CD14-positive monocyte (primary cell): ENCODE data around the gene ZFPM1. TPM values are rescaled to one million over a fixed set of nuclear protein-coding genes. Genes with fewer than 3 reads are reported as not detected.

Experiments
- DNase-seq, 3 donors: peaks; one replicate each; pipeline ENCODE4 v3.0.0-alpha.2; 2011 to 2022
- H2AFZ ChIP-seq: 2 replicates; pipeline ENCODE4 v1.6.0; 2012; ENCODE audit warnings: mild to moderate bottlenecking, low read depth, low read length, inconsistent platforms; ENCODE audit not compliant: insufficient read depth, poor library complexity, severe bottlenecking
- H3K27ac ChIP-seq, 2 donors: 1 replicate in 1 of 2; 2 replicates in 1 of 2; pipeline ENCODE4 v1.5.1; 2012 to 2013; ENCODE audit warnings: low read length in 2 of 2, control low read depth in 1 of 2, inconsistent platforms in 1 of 2, low read depth in 1 of 2, mild to moderate bottlenecking in 1 of 2
- H3K27me3 ChIP-seq, 2 donors: one replicate each; pipeline versions ENCODE4 v1.6.0 to v1.6.1; 2011 to 2013; ENCODE audit warnings: low read length in 2 of 2; ENCODE audit not compliant: control insufficient read depth in 2 of 2, insufficient read depth in 2 of 2
- H3K36me3 ChIP-seq, 2 donors: replicated peaks in 1 of 2; 1 replicate in 1 of 2; 2 replicates in 1 of 2; pipeline versions ENCODE4 v1.5.1 to v1.6.1; 2012 to 2013; ENCODE audit warnings: low read length in 2 of 2, control low read depth in 1 of 2, inconsistent platforms in 1 of 2, mild to moderate bottlenecking in 1 of 2; ENCODE audit not compliant: insufficient read depth in 2 of 2, control insufficient read depth in 1 of 2
- H3K4me1 ChIP-seq, 2 donors: 1 replicate in 1 of 2; 2 replicates in 1 of 2; pipeline versions ENCODE4 v1.5.1 to v1.6.1; 2012 to 2013; ENCODE audit warnings: low read length in 2 of 2, control low read depth in 1 of 2, inconsistent platforms in 1 of 2, mild to moderate bottlenecking in 1 of 2, moderate library complexity in 1 of 2; ENCODE audit not compliant: insufficient read depth in 2 of 2, control insufficient read depth in 1 of 2
- H3K4me2 ChIP-seq: replicated peaks from 2 replicates; pipeline ENCODE3; 2012; ENCODE audit warnings: low read length, moderate library complexity, mild to moderate bottlenecking; ENCODE audit not compliant: poor library complexity, severe bottlenecking; ENCODE audit errors: extremely low read depth
- H3K4me3 ChIP-seq, 3 experiments: fragments of 200-600 bp in 1 of 3; sonication (generic) in 1 of 3; replicated peaks in 1 of 3; 1 replicate in 2 of 3; 2 replicates in 1 of 3; pipeline ENCODE4 v1.5.1; 2011 to 2013; ENCODE audit warnings: low read length in 3 of 3, mild to moderate bottlenecking in 3 of 3, control low read depth in 2 of 3, low read depth in 2 of 3, inconsistent platforms in 1 of 3, moderate library complexity in 1 of 3
- H3K79me2 ChIP-seq: 2 replicates; pipeline ENCODE4 v1.6.0; 2012; ENCODE audit warnings: mild to moderate bottlenecking, control low read depth, inconsistent platforms, low read length, moderate library complexity; ENCODE audit not compliant: insufficient read depth
- H3K9ac ChIP-seq: 2 replicates; pipeline ENCODE4 v1.6.0; 2017; ENCODE audit warnings: low read length, mild to moderate bottlenecking; ENCODE audit not compliant: insufficient read depth, poor library complexity, severe bottlenecking
- H3K9me3 ChIP-seq, 2 donors: replicated peaks in 1 of 2; 1 replicate in 1 of 2; 2 replicates in 1 of 2; pipeline versions ENCODE4 v1.5.1 to v1.6.1; 2012 to 2013; ENCODE audit warnings: low read length in 2 of 2, control low read depth in 1 of 2; ENCODE audit not compliant: control insufficient read depth in 1 of 2, insufficient read depth in 1 of 2
- H4K20me1 ChIP-seq: 2 replicates; pipeline ENCODE4 v1.6.0; 2012; ENCODE audit warnings: mild to moderate bottlenecking, low read length, control low read depth, moderate library complexity; ENCODE audit not compliant: insufficient read depth
- H3K27ac Mint-ChIP-seq, 7 donors: one replicate each; pipeline ENCODE4 v1.8.0; 2020; ENCODE audit warnings: mild to moderate bottlenecking in 7 of 7, mixed read lengths in 7 of 7, moderate library complexity in 6 of 7, inconsistent platforms in 2 of 7
- H3K27me3 Mint-ChIP-seq, 3 donors: one replicate each; pipeline ENCODE4 v1.8.0; 2021 to 2022; ENCODE audit warnings: low read depth in 3 of 3, mild to moderate bottlenecking in 3 of 3, mixed read lengths in 3 of 3, moderate library complexity in 3 of 3, inconsistent platforms in 1 of 3
- H3K36me3 Mint-ChIP-seq, 2 donors: one replicate each; pipeline ENCODE4 v1.8.0; 2020; ENCODE audit warnings: mixed read lengths in 2 of 2, inconsistent platforms in 1 of 2, mild to moderate bottlenecking in 1 of 2
- H3K4me1 Mint-ChIP-seq: one replicate; pipeline ENCODE4 v1.8.0; 2020; ENCODE audit warnings: mild to moderate bottlenecking, mixed read lengths
- H3K4me3 Mint-ChIP-seq, 2 donors: one replicate each; pipeline ENCODE4 v1.8.0; 2020; ENCODE audit warnings: mild to moderate bottlenecking in 2 of 2, mixed read lengths in 2 of 2, moderate library complexity in 1 of 2
- H3K9me3 Mint-ChIP-seq, 7 donors: one replicate each; pipeline ENCODE4 v1.8.0; 2020 to 2022; ENCODE audit warnings: mixed read lengths in 7 of 7, mild to moderate bottlenecking in 6 of 7, moderate library complexity in 6 of 7, inconsistent platforms in 2 of 7
- WGBS: methylation state at CpG from one replicate; pipeline ENCODE4 v1.1.5; 2013; ENCODE audit warnings: missing lambda C conversion rate; ENCODE audit not compliant: insufficient coverage; 5-methylcytosine and 5-hydroxymethylcytosine counted together
- intact Hi-C, 2 donors: fragments of 100-400 bp; cut with micrococcal nuclease; formaldehyde crosslinking; loops; one replicate each; pipeline versions ENCODE4 v1.15.0 to v1.15.1; 2023
- polyA plus RNA-seq, 3 donors: library from polyadenylated mRNA; depleted of rRNA in 1 of 3; unstranded in 2 of 3; stranded (reverse) in 1 of 3; fragments of 300-500 nt in 2 of 3; fragments of >200 nt in 1 of 3; fragmentation: Illumina TruSeq in 2 of 3; gene quantifications; 1 replicate in 2 of 3; 2 replicates in 1 of 3; pipeline ENCODE4 v1.2.3, GENCODE V29; 2012 to 2021
- TF ChIP-seq, protein P1 (sequence below): fragments of 200-600 bp; IDR thresholded peaks from one replicate; pipeline ENCODE4 v1.8.0; 2022; ENCODE audit warnings: antibody characterized with exemption, mild to moderate bottlenecking

Gene ZFPM1
- polyA plus RNA-seq, 3 donors = 0.04 to 0.19 (median 0.12) TPM

DNA sequence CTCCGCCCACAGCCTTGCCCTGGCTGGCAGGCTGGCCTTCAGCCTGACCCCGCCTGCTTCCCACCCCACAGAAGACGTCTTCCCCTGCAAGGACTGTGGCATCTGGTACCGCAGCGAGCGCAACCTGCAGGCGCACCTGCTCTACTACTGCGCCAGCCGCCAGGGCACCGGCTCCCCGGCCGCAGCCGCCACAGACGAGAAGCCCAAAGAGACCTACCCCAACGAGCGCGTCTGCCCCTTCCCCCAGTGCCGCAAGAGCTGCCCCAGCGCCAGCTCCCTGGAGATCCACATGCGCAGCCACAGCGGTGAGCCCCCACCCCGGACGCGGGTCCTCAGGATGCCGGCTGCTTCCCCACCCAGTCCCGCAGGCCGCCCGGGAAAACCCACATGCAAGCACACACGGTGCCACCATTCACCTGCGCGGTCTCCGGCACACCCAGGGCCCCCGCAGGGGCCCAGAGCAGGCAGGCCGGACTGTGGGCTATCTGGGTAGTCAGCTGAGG, 78.9 kb downstream of the ZFPM1 start:
- Histone ChIP-seq H3K4me3 (no peak overlapping the region), H3K36me3 (no peaks in the 10 kb centered on the region), H3K9ac (no peak overlapping the region), H3K9me3 (no peaks in the 10 kb centered on the region), H3K79me2 (peaks cover 3% of the 10 kb centered on the region), H3K27me3 (no peaks in the 10 kb centered on the region), H3K4me1 (peaks cover 9 to 10% of the 10 kb centered on the region in 2 donors), H3K27ac (no peak overlapping the region), H3K4me2 (no peak overlapping the region), H4K20me1 (peaks cover 5% of the 10 kb centered on the region), H2AFZ (no peak overlapping the region)
- Mint-ChIP-seq H3K36me3 (no peaks in the 10 kb centered on the region), H3K4me1 (peaks cover 10% of the 10 kb centered on the region), H3K4me3 (no peak overlapping the region), H3K27me3 (peaks cover 2 to 7% (median 2%) of the 10 kb centered on the region in 3 donors), H3K9me3 (peaks cover 0 to 2% (median 0%) of the 10 kb centered on the region in 7 donors), H3K27ac (no peak overlapping the region)
- intact Hi-C loops = no loop called here
- no peak for DNase-seq
- TF ChIP-seq, protein P1, sequence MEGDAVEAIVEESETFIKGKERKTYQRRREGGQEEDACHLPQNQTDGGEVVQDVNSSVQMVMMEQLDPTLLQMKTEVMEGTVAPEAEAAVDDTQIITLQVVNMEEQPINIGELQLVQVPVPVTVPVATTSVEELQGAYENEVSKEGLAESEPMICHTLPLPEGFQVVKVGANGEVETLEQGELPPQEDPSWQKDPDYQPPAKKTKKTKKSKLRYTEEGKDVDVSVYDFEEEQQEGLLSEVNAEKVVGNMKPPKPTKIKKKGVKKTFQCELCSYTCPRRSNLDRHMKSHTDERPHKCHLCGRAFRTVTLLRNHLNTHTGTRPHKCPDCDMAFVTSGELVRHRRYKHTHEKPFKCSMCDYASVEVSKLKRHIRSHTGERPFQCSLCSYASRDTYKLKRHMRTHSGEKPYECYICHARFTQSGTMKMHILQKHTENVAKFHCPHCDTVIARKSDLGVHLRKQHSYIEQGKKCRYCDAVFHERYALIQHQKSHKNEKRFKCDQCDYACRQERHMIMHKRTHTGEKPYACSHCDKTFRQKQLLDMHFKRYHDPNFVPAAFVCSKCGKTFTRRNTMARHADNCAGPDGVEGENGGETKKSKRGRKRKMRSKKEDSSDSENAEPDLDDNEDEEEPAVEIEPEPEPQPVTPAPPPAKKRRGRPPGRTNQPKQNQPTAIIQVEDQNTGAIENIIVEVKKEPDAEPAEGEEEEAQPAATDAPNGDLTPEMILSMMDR = no peak
- 95% methylated on average over 34 of the region's 34 CpGs for WGBS

DNA sequence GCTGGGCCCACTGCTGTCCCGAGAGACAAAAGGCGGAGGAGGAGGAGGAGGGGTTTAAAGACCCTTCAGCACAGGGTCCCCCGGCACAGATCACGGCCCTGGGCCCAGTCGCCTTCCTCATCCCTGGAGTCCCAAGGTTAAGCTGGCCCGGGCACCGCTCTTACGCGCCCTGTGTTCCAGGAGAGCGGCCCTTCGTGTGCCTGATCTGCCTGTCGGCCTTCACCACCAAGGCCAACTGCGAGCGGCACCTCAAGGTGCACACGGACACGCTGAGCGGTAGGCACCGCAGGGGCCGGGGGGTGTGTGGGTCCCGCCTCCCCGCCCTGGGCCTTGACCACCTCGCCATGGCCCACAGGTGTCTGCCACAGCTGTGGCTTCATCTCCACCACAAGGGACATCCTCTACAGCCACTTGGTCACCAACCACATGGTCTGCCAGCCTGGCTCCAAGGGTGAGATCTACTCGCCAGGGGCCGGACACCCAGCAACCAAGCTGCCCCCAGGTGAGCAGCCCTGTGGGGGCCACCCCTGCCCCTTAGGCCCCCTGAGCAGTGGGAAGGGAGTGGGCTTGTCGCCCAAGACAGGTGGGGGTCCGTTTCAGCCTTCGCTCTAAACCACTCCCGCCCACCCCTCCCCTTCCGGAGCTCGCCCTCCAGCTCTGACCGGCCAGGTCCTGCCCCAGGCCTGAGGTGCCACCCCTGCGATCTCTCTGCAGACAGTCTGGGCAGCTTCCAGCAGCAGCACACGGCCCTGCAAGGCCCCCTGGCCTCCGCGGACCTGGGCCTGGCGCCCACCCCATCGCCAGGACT, 79.6 kb downstream of the ZFPM1 start:
- peaks cover 3% of the 10 kb centered on the region for H3K79me2 ChIP-seq
- peaks cover 5% of the 10 kb centered on the region for H4K20me1 ChIP-seq
- DNase-seq = no peak
- no peak overlapping the region for H3K9ac ChIP-seq
- H3K27me3 Mint-ChIP-seq = peaks cover 2 to 7% (median 2%) of the 10 kb centered on the region in 3 donors
- intact Hi-C loops = no loop called here
- H3K4me3 Mint-ChIP-seq = no peak overlapping the region
- H3K4me1 Mint-ChIP-seq = peaks cover 10% of the 10 kb centered on the region
- no peaks in the 10 kb centered on the region for H3K36me3 ChIP-seq
- no peak overlapping the region for H3K4me2 ChIP-seq
- no peaks in the 10 kb centered on the region for H3K9me3 ChIP-seq
- H3K27ac Mint-ChIP-seq = no peak overlapping the region
- TF ChIP-seq, protein P1 = no peak
- peaks cover 9 to 10% of the 10 kb centered on the region in 2 donors for H3K4me1 ChIP-seq
- 95% methylated on average over 25 of the region's 37 CpGs for WGBS
- H3K4me3 ChIP-seq = no peak overlapping the region
- H2AFZ ChIP-seq = no peak overlapping the region
- no peaks in the 10 kb centered on the region for H3K27me3 ChIP-seq
- no peak overlapping the region for H3K27ac ChIP-seq
- peaks cover 0 to 2% (median 0%) of the 10 kb centered on the region in 7 donors for H3K9me3 Mint-ChIP-seq
- H3K36me3 Mint-ChIP-seq = no peaks in the 10 kb centered on the region
